T-helper 2 cell treated with Interferon-gamma antibody and Interleukin-4, amounts not matched to agents 5 μg/mL and 100 μg/mL, for 36 hours (primary cell): ENCODE data around the gene GNG10.

Experiments
- DNase-seq: peaks from one replicate; pipeline ENCODE4 v3.0.0; 2021; ENCODE audit warnings: low spot score
- H3K27ac Mint-ChIP-seq: one replicate; pipeline ENCODE4 v1.8.0; 2021; ENCODE audit warnings: mild to moderate bottlenecking, mixed read lengths
- H3K27me3 Mint-ChIP-seq: one replicate; pipeline ENCODE4 v1.8.0; 2021; ENCODE audit warnings: low read depth, mixed read lengths
- H3K36me3 Mint-ChIP-seq: one replicate; pipeline ENCODE4 v1.8.0; 2021; ENCODE audit warnings: low read depth, mixed read lengths
- H3K4me1 Mint-ChIP-seq: one replicate; pipeline ENCODE4 v1.8.0; 2021; ENCODE audit warnings: low read depth, mixed read lengths
- H3K4me3 Mint-ChIP-seq: one replicate; pipeline ENCODE4 v1.8.0; 2022; ENCODE audit warnings: mild to moderate bottlenecking, moderate library complexity, mixed read lengths
- H3K9me3 Mint-ChIP-seq: one replicate; pipeline ENCODE4 v1.8.0; 2021; ENCODE audit warnings: mixed read lengths

The GNG10 gene

DNA sequence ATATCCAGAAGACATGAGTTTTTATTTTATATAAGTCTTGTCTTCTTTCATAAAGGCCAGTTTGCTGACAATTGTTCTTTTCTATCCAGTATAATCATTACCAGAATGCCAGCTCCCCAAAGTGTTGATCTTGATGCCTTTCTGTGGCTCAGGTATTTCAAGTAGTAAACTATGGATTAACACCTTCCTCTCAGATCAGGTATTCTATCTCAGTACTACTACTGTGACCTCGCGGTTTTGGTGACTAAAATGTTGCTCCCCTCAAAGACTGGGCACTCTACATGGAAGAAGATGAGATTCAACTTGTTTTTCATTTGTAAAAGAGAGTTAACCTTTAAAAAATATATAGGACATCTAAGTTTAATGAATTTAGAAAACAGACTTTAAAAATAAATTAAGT lies 58.1 kb downstream of the GNG10 start:
- Mint-ChIP-seq H3K4me3 (no peak overlapping the region), H3K36me3 (no peaks in the 10 kb centered on the region), H3K27ac (no peak overlapping the region), H3K9me3 (no peaks in the 10 kb centered on the region), H3K27me3 (no peaks in the 10 kb centered on the region), H3K4me1 (no peaks in the 10 kb centered on the region)
- DNase-seq = no peak
